H1 (cell line): ENCODE data around the gene KDSR. TPM values are rescaled to one million over a fixed set of nuclear protein-coding genes. Genes with fewer than 3 reads are reported as not detected.

Experiments
- ASH2L ChIP-seq: fragments of 200-600, 300-600 bp; sonication (generic); IDR thresholded peaks from one replicate; pipeline ENCODE4 v1.7.1; 2017; ENCODE audit warnings: low read length
- polyA plus RNA-seq, 7 experiments: library from polyadenylated mRNA; depleted of rRNA in 3 of 7; stranded (reverse) in 5 of 7; unstranded in 2 of 7; fragments of >200 nt in 5 of 7; fragments of 200-250 nt in 2 of 7; gene quantifications; 1 replicate in 5 of 7; 2 replicates in 1 of 7; 4 replicates in 1 of 7; pipeline versions ENCODE4 v1.2.1 to v1.2.3, GENCODE V29; 2011 to 2013; ENCODE audit warnings: missing spikeins in 2 of 7, mixed read lengths in 2 of 7
- total RNA-seq: library from RNA; stranded (reverse); fragmentation: NEBNext Ultra II Directional; extraction: Animal tissue kit (Norgen Biotek cat#: 25700); gene quantifications from 2 replicates; pipeline ENCODE4 v1.2.1, GENCODE V29; 2021
- TF ChIP-seq, protein P1 (sequence below): fragments of 300-600 bp; sonication (generic); IDR thresholded peaks from 2 replicates; pipeline ENCODE4 v1.7.1; 2012; ENCODE audit warnings: low read length, moderate library complexity, mild to moderate bottlenecking, inconsistent platforms; ENCODE audit not compliant: insufficient replicate concordance

Gene KDSR
- total and polyA plus RNA-seq, 2 of the 8 experiments (the other 6 are each of a cell fraction or from before 2014, with no cell fraction given): 12.4 to 50.5 TPM

DNA sequence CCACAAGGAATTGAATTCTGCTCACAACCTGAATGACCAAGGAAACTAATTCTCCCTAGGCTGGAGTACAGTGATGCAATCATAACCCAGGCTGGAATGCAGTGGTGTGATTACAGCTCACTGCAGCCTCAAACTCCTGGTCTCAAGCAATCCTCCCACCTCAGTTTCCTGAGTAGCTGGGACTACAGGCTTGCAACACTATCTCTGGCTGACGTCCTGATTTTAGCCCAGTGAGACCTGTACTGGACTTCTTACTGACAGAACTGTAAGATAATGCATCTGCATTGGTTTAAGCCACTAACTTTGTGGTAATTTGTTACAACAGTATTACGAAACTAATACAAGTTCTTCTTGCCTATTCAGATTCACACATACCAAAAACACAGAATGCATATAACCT is 9.5 kb upstream of the KDSR start (continued):
- TF ChIP-seq, protein P1, sequence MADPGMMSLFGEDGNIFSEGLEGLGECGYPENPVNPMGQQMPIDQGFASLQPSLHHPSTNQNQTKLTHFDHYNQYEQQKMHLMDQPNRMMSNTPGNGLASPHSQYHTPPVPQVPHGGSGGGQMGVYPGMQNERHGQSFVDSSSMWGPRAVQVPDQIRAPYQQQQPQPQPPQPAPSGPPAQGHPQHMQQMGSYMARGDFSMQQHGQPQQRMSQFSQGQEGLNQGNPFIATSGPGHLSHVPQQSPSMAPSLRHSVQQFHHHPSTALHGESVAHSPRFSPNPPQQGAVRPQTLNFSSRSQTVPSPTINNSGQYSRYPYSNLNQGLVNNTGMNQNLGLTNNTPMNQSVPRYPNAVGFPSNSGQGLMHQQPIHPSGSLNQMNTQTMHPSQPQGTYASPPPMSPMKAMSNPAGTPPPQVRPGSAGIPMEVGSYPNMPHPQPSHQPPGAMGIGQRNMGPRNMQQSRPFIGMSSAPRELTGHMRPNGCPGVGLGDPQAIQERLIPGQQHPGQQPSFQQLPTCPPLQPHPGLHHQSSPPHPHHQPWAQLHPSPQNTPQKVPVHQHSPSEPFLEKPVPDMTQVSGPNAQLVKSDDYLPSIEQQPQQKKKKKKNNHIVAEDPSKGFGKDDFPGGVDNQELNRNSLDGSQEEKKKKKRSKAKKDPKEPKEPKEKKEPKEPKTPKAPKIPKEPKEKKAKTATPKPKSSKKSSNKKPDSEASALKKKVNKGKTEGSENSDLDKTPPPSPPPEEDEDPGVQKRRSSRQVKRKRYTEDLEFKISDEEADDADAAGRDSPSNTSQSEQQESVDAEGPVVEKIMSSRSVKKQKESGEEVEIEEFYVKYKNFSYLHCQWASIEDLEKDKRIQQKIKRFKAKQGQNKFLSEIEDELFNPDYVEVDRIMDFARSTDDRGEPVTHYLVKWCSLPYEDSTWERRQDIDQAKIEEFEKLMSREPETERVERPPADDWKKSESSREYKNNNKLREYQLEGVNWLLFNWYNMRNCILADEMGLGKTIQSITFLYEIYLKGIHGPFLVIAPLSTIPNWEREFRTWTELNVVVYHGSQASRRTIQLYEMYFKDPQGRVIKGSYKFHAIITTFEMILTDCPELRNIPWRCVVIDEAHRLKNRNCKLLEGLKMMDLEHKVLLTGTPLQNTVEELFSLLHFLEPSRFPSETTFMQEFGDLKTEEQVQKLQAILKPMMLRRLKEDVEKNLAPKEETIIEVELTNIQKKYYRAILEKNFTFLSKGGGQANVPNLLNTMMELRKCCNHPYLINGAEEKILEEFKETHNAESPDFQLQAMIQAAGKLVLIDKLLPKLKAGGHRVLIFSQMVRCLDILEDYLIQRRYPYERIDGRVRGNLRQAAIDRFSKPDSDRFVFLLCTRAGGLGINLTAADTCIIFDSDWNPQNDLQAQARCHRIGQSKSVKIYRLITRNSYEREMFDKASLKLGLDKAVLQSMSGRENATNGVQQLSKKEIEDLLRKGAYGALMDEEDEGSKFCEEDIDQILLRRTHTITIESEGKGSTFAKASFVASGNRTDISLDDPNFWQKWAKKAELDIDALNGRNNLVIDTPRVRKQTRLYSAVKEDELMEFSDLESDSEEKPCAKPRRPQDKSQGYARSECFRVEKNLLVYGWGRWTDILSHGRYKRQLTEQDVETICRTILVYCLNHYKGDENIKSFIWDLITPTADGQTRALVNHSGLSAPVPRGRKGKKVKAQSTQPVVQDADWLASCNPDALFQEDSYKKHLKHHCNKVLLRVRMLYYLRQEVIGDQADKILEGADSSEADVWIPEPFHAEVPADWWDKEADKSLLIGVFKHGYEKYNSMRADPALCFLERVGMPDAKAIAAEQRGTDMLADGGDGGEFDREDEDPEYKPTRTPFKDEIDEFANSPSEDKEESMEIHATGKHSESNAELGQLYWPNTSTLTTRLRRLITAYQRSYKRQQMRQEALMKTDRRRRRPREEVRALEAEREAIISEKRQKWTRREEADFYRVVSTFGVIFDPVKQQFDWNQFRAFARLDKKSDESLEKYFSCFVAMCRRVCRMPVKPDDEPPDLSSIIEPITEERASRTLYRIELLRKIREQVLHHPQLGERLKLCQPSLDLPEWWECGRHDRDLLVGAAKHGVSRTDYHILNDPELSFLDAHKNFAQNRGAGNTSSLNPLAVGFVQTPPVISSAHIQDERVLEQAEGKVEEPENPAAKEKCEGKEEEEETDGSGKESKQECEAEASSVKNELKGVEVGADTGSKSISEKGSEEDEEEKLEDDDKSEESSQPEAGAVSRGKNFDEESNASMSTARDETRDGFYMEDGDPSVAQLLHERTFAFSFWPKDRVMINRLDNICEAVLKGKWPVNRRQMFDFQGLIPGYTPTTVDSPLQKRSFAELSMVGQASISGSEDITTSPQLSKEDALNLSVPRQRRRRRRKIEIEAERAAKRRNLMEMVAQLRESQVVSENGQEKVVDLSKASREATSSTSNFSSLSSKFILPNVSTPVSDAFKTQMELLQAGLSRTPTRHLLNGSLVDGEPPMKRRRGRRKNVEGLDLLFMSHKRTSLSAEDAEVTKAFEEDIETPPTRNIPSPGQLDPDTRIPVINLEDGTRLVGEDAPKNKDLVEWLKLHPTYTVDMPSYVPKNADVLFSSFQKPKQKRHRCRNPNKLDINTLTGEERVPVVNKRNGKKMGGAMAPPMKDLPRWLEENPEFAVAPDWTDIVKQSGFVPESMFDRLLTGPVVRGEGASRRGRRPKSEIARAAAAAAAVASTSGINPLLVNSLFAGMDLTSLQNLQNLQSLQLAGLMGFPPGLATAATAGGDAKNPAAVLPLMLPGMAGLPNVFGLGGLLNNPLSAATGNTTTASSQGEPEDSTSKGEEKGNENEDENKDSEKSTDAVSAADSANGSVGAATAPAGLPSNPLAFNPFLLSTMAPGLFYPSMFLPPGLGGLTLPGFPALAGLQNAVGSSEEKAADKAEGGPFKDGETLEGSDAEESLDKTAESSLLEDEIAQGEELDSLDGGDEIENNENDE: no peak
- no peak for TF ChIP-seq ASH2L
